GM12878 (cell line): ENCODE results near the gene C3orf20. TPM values are rescaled to one million over a fixed set of nuclear protein-coding genes. Genes with fewer than 3 reads are reported as not detected.

Experiments
- ATAC-seq: fragments of 200-7000 bp; cut with Tn5 transposase; 3 replicates; pipeline ENCODE4 v1.9.1; 2020; ENCODE audit warnings: mild to moderate bottlenecking, moderate library complexity
- BruUV-seq: library from RNA; stranded (reverse); fragments of 400-500 nt; replicated peaks from 2 replicates; lab custom pipeline; 2021; lab: Mats Ljungman, UMichigan
- CTCF ChIA-PET: fragments of 300-600 bp; sonication (Branson Sonifier 250); formaldehyde crosslinking; extraction: SDS; loops from one replicate; lab custom pipeline; 2021; ENCODE audit warnings: inconsistent platforms; lab: Yijun Ruan, JAX
- POLR2A ChIA-PET: fragments of 350-600 bp; formaldehyde crosslinking; extraction: SDS; loops from one replicate; lab custom pipeline; 2021; ENCODE audit warnings: inconsistent platforms; lab: Charles Lee
- RAD21 ChIA-PET: fragments of 300-600 bp; sonication (Branson Sonifier 250); formaldehyde crosslinking; loops from one replicate; lab custom pipeline; 2023; ENCODE audit warnings: antibody characterized with exemption; ENCODE audit not compliant: unreplicated experiment; lab: Charles Lee
- SMC1A ChIA-PET: fragments of 300-600 bp; sonication (Branson Sonifier 250); formaldehyde crosslinking; loops from one replicate; lab custom pipeline; 2023; ENCODE audit not compliant: unreplicated experiment, uncharacterized antibody; lab: Charles Lee
- DNase-seq: peaks from one replicate; pipeline ENCODE4 v3.0.0-alpha.2; 2011; ENCODE audit warnings: low read depth, low spot score
- FAIRE-seq: peaks from 3 replicates; lab custom pipeline; 2011; peaks lifted over from hg19 to GRCh38; lab: Jason Lieb, UNC
- H2AFZ ChIP-seq: 2 replicates; pipeline ENCODE4 v1.6.0; 2011; ENCODE audit warnings: low read depth, low read length, control low read depth; ENCODE audit not compliant: control insufficient read depth
- H3K27ac ChIP-seq: 2 replicates; pipeline ENCODE4 v1.5.1; 2011; ENCODE audit warnings: control low read depth; ENCODE audit not compliant: control insufficient read depth, insufficient read depth
- H3K27me3 ChIP-seq, 2 experiments: replicated peaks in 1 of 2; 2 replicates each; pipeline versions ENCODE4 v1.6.0 to v1.6.1; 2011; ENCODE audit warnings: low read length in 1 of 2; ENCODE audit not compliant: control insufficient read depth in 2 of 2, insufficient read depth in 2 of 2
- H3K36me3 ChIP-seq, 2 experiments: 2 replicates each; pipeline ENCODE4 v1.5.1; 2011; ENCODE audit warnings: low read length in 1 of 2; ENCODE audit not compliant: control insufficient read depth in 2 of 2, insufficient read depth in 2 of 2
- H3K4me1 ChIP-seq: 2 replicates; pipeline ENCODE4 v1.6.1; 2011; ENCODE audit warnings: mild to moderate bottlenecking, low read length, moderate library complexity, mixed read lengths; ENCODE audit not compliant: control insufficient read depth, insufficient read depth
- H3K4me2 ChIP-seq: 2 replicates; pipeline ENCODE4 v1.6.0; 2011; ENCODE audit warnings: control low read depth; ENCODE audit not compliant: control insufficient read depth, insufficient read depth
- H3K4me3 ChIP-seq: fragments of 200-600 bp; sonication (generic); 2 replicates; pipeline ENCODE4 v1.5.1; 2016
- H3K79me2 ChIP-seq: 2 replicates; pipeline ENCODE4 v1.6.0; 2011; ENCODE audit warnings: low read length; ENCODE audit not compliant: control insufficient read depth, insufficient read depth
- H3K9ac ChIP-seq: 2 replicates; pipeline ENCODE4 v1.8.0; 2011; ENCODE audit warnings: low read length, control low read depth, mixed read lengths; ENCODE audit not compliant: control insufficient read depth, insufficient read depth
- H3K9me3 ChIP-seq: replicated peaks from 3 replicates; pipeline ENCODE4 v1.5.1; 2011; ENCODE audit warnings: mild to moderate bottlenecking, low read length; ENCODE audit not compliant: control insufficient read depth, insufficient read depth
- H4K20me1 ChIP-seq: 2 replicates; pipeline ENCODE4 v1.6.0; 2011; ENCODE audit not compliant: control insufficient read depth, insufficient read depth
- BHLHE40 ChIP-seq, 2 experiments: fragments of 450-650 bp in 1 of 2; IDR thresholded peaks; 2 replicates each; pipeline ENCODE4 v1.6.1; 2011 to 2017; ENCODE audit warnings: low read depth in 2 of 2, borderline replicate concordance in 1 of 2, improper control_type of control experiment in 1 of 2, low read length in 1 of 2, mild to moderate bottlenecking in 1 of 2
- JUNB ChIP-seq: IDR thresholded peaks from 2 replicates; pipeline ENCODE4 v1.6.1; 2016; ENCODE audit warnings: antibody characterized with exemption, mild to moderate bottlenecking
- KAT2A ChIP-seq: conservative IDR thresholded peaks from 2 replicates; pipeline ENCODE4 v1.6.1; 2011; ENCODE audit warnings: low read depth, low read length; ENCODE audit not compliant: control insufficient read depth
- WGBS: methylation state at CpG from one replicate; pipeline ENCODE4 v1.1.6; 2016; ENCODE audit warnings: low lambda C conversion rate; ENCODE audit not compliant: insufficient replicate concordance, insufficient coverage; ENCODE audit errors: missing lambda C conversion rate; 5-methylcytosine and 5-hydroxymethylcytosine counted together
- in situ Hi-C: fragments of 300-500 bp; cut with MboI; formaldehyde crosslinking; loops from 9 replicates; pipeline ENCODE4 v1.14.3; 2018; ENCODE audit warnings: mixed read lengths
- intact Hi-C: fragments of 100-400 bp; cut with micrococcal nuclease; formaldehyde crosslinking; loops from one replicate; pipeline ENCODE4 v1.14.2; 2022; ENCODE audit not compliant: unreplicated experiment
- polyA plus RNA-seq, 11 experiments: library from polyadenylated mRNA; depleted of rRNA in 4 of 11; unstranded in 6 of 11; stranded (reverse) in 5 of 11; fragments of >200 nt; fragmentation: Nextera tagmentation in 4 of 11; fragmentation: Illumina TruSeq in 1 of 11; extraction: Ambion mirVana in 4 of 11; extraction: Trizol in 1 of 11; gene quantifications; 1 replicate in 1 of 11; 2 replicates in 10 of 11; pipeline versions ENCODE4 v1.2.1 to v1.2.3, GENCODE V29; 2011 to 2016; ENCODE audit warnings: inconsistent platforms in 2 of 11, missing spikeins in 2 of 11, low read depth in 1 of 11
- total RNA-seq, 4 experiments: library from RNA; depleted of rRNA in 3 of 4; stranded (reverse); fragments of >200 nt in 3 of 4; fragmentation: Illumina TruSeq in 1 of 4; extraction: Trizol in 1 of 4; gene quantifications; 2 replicates each; pipeline versions ENCODE4 v1.2.1 to v1.2.3, GENCODE V29; 2013 to 2021
- TF ChIP-seq, protein P1 (sequence below): IDR thresholded peaks from 2 replicates; pipeline ENCODE4 v1.6.1; 2012; ENCODE audit warnings: low read length, inconsistent platforms
- TF ChIP-seq, protein P2 (sequence below): fragments of 450-650 bp; IDR thresholded peaks from 2 replicates; pipeline ENCODE4 v1.6.1; 2017; ENCODE audit warnings: low read depth, mild to moderate bottlenecking, moderate library complexity

C3orf20 gene
- total and polyA plus RNA-seq, 10 of the 15 experiments (the other 5 are each of a cell fraction or from before 2014, with no cell fraction given), result 0.05 to 2.9 (median 1.0) TPM

DNA sequence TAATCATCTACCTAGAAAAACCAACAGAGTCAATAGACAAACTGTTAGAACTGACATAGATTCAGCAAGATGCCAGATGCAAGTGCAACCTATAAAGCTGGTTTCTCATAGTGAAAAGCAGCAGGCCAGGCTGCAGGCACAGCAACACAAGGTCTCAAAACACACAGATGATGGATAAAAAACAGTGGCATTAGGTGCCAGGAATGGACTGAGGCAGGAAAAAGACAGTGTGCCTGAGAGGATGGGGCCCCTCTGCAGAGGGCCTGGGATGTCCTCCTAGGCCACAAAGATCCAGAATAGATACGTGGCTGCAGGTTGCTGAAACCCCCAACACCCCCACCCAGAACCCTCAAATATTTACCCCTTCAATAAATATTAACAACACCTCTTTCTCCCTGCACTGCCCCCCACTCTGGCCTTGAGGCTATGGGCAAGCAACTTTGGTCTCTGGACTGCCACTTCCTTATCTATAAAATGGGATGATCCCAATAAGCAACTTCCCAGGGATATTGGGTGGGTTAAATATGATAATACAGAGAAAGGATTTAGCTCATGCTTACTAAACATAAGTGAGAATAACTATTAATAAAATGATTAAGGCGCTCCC is 108.6 kb downstream of the C3orf20 start:
- no peak for DNase-seq
- ATAC-seq, result no peak
- TF ChIP-seq, protein P1, sequence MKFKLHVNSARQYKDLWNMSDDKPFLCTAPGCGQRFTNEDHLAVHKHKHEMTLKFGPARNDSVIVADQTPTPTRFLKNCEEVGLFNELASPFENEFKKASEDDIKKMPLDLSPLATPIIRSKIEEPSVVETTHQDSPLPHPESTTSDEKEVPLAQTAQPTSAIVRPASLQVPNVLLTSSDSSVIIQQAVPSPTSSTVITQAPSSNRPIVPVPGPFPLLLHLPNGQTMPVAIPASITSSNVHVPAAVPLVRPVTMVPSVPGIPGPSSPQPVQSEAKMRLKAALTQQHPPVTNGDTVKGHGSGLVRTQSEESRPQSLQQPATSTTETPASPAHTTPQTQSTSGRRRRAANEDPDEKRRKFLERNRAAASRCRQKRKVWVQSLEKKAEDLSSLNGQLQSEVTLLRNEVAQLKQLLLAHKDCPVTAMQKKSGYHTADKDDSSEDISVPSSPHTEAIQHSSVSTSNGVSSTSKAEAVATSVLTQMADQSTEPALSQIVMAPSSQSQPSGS, result no peak
- TF ChIP-seq KAT2A (no peak), BHLHE40 (IDR thresholded peaks at IDR 0.05; ENCODE audit: borderline replicate concordance in 1 of 2, low read depth in 2 of 2, low read length in 1 of 2) (no peak), JUNB (no peak)
- TF ChIP-seq, protein P2, sequence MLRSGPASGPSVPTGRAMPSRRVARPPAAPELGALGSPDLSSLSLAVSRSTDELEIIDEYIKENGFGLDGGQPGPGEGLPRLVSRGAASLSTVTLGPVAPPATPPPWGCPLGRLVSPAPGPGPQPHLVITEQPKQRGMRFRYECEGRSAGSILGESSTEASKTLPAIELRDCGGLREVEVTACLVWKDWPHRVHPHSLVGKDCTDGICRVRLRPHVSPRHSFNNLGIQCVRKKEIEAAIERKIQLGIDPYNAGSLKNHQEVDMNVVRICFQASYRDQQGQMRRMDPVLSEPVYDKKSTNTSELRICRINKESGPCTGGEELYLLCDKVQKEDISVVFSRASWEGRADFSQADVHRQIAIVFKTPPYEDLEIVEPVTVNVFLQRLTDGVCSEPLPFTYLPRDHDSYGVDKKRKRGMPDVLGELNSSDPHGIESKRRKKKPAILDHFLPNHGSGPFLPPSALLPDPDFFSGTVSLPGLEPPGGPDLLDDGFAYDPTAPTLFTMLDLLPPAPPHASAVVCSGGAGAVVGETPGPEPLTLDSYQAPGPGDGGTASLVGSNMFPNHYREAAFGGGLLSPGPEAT, result no peak
- no peak for FAIRE-seq
- H4K20me1 ChIP-seq, result no peaks in the 10 kb centered on the region
- WGBS, result 42% methylated on average over 2 of the region's 2 CpGs
- no peak overlapping the region for H3K9ac ChIP-seq
- RAD21 ChIA-PET, result interaction anchor here (1.0 kb wide), 2 partner anchors 110 to 274 kb away, joined by 3 to 4 read pairs; no protein-coding TSS in a partner anchor
- H3K79me2 ChIP-seq, result no peaks in the 10 kb centered on the region
- no TSS peak for BruUV-seq
- H3K4me1 ChIP-seq, result no peaks in the 10 kb centered on the region
- H3K36me3 ChIP-seq, result no peaks in the 10 kb centered on the region
- CTCF ChIA-PET, result interaction anchor here (0.6 to 7.4 kb wide), 7 partner anchors 10 to 150 kb away, joined by 3 to 321 read pairs (median 4); partner anchors contain the start of gene C3orf20
- H2AFZ ChIP-seq, result no peak overlapping the region
- POLR2A ChIA-PET, result no interaction called here
- intact Hi-C loops, result no loop called here
- no peak overlapping the region for H3K4me2 ChIP-seq
- no peak overlapping the region for H3K4me3 ChIP-seq
- H3K27me3 ChIP-seq, result no peaks in the 10 kb centered on the region; a peak in 1 of 4 replicates
- no peak overlapping the region for H3K27ac ChIP-seq
- SMC1A ChIA-PET, result interaction anchor here (1.1 to 9.7 kb wide), 6 partner anchors 31 to 240 kb away, joined by 3 to 274 read pairs (median 14); partner anchors contain the start of gene C3orf20
- in situ Hi-C loops, result loop anchor here (5.0 kb wide), 1 partner anchor 111 kb away; no protein-coding TSS in a partner anchor
- no peaks in the 10 kb centered on the region; the same call in 2 of the 3 replicates for H3K9me3 ChIP-seq
